Heart left ventricle (tissue), 13 donors: ENCODE measurements around the gene RAPGEFL1.

Source experiments
- CTCF ChIP-seq, 12 donors: fragments of 200-600 bp; sonication (generic) in 4 of 12; IDR thresholded peaks; one replicate each; pipeline versions ENCODE4 v1.5.0 to v1.8.0; 2018 to 2022; ENCODE audit warnings: antibody characterized with exemption in 12 of 12, mild to moderate bottlenecking in 5 of 12
- POLR2A ChIP-seq, 2 donors: fragments of 450-650 bp; IDR thresholded peaks; one replicate each; pipeline ENCODE4 v1.6.1; 2017; ENCODE audit warnings: antibody characterized with exemption in 2 of 2, mild to moderate bottlenecking in 2 of 2, moderate library complexity in 2 of 2
- donor health status: ischemic (EF 13 %, LVEDD 7.1; RV severe dilation, severe dysfunction).
- donor health status: DM: no; HTN: yes; CAD: no.
- donor health status: DM: no; HTN: no; CAD: no.
- donor health status: ischemic (EF 25% LVEDD 6.9; RV normal size, moderate dysfunction).
- donor health status: ischemic (EF 25% LVEDD 5.7; RV mildly dilated, moderate dysfunction).
- donor health status: ischemic (EF 35%, LVEDD 5.7; RV mildly dilated, moderate dysfunction).
- donor health status: nonischemic (EF 11% LVEDD 7.7; RV severe dilation, severe dysfunction).
- donor health status: DM: yes; HTN: yes; CAD: no.
- donor health status: PGD.
- donor health status: ischemic (EF 29% LVEDD 5.4; RV normal size, mild dysfunction).
- donor health status: nonischemic (EF 23%, LVEDD 6.1; RV moderate dilation, normal function).

- TF ChIP-seq CTCF (IDR thresholded peaks at IDR 0.05) (no peak), POLR2A (IDR thresholded peaks at IDR 0.05) (no peak)
Observed at GRCh38 chr17:40150276-40150675, 27.0 kb upstream of the RAPGEFL1 start.
